Activated CD8-positive, alpha-beta T cell treated with anti-CD3 and anti-CD28 coated beads for 36 hours (primary cell): Measurements from ENCODE around the gene FBXO28. TPM values are rescaled to one million over a fixed set of nuclear protein-coding genes. Genes with fewer than 3 reads are reported as not detected.

Experiments
- ATAC-seq: fragments of 200-7000 bp; cut with Tn5 transposase; one replicate; pipeline ENCODE4 v1.10.0; 2021; ENCODE audit warnings: mild to moderate bottlenecking, moderate library complexity
- CTCF ChIA-PET: fragments of 350-600 bp; sonication (Branson Sonifier 250); formaldehyde crosslinking; loops from one replicate; lab custom pipeline; 2021; ENCODE audit warnings: antibody characterized with exemption; lab: Charles Lee
- POLR2A ChIA-PET: fragments of 350-600 bp; sonication (Branson Sonifier 250); formaldehyde crosslinking; loops from one replicate; lab custom pipeline; 2021; ENCODE audit warnings: antibody characterized with exemption; lab: Charles Lee
- DNase-seq: peaks from one replicate; pipeline ENCODE4 v3.0.0-alpha.2; 2020
- H3K27ac Mint-ChIP-seq: one replicate; pipeline ENCODE4 v1.8.0; 2021; ENCODE audit warnings: mild to moderate bottlenecking, mixed read lengths
- H3K27me3 Mint-ChIP-seq: one replicate; pipeline ENCODE4 v1.8.0; 2021; ENCODE audit warnings: mixed read lengths
- H3K36me3 Mint-ChIP-seq: one replicate; pipeline ENCODE4 v1.8.0; 2021; ENCODE audit warnings: low read depth, mixed read lengths
- H3K4me1 Mint-ChIP-seq: one replicate; pipeline ENCODE4 v1.8.0; 2021; ENCODE audit warnings: low read depth, mixed read lengths
- H3K4me3 Mint-ChIP-seq: one replicate; pipeline ENCODE4 v1.8.0; 2021; ENCODE audit warnings: mild to moderate bottlenecking, moderate library complexity, mixed read lengths
- H3K9me3 Mint-ChIP-seq: one replicate; pipeline ENCODE4 v1.8.0; 2021; ENCODE audit warnings: mixed read lengths
- intact Hi-C: fragments of 100-400 bp; cut with micrococcal nuclease; formaldehyde crosslinking; loops from one replicate; pipeline ENCODE4 v1.10.0; 2022
- total RNA-seq, 2 experiments: library from RNA; stranded (reverse); gene quantifications; one replicate each; pipeline ENCODE4 v1.2.3, GENCODE V29; 2021
- TF ChIP-seq, protein P1 (sequence below): fragments of 200-600 bp; IDR thresholded peaks from one replicate; pipeline ENCODE4 v1.8.0; 2022; ENCODE audit warnings: antibody characterized with exemption, mild to moderate bottlenecking

Gene FBXO28
- total RNA-seq, 2 experiments from 2014 or later = 21.5 to 21.7 TPM

DNA sequence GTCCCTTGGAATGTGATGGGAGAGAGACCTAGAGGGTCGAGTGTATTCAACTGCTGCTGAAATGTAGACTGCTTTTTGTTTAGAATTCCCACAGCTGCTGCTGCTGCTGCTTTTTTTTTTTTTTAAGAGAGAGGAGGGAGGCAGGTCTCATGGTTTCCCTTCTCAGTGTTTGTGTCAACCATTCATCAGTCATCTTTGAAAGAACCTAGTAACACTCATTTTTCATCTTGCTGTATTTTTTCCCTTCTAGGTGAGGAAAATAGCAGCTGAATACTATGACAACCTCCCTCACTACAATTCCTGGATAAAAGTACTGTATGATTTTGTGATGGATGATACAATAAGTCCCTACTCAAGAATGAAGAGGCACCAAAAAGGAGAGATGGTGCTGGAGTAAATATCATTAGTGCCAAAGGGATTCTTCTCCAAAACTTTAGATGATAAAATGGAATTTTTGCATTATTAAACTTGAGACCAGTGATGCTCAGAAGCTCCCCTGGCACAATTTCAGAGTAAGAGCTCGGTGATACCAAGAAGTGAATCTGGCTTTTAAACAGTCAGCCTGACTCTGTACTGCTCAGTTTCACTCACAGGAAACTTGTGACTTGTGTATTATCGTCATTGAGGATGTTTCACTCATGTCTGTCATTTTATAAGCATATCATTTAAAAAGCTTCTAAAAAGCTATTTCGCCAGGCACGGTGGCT lies 78.3 kb downstream of the FBXO28 start:
- H3K36me3 Mint-ChIP-seq = peaks cover 41% of the 10 kb centered on the region

DNA sequence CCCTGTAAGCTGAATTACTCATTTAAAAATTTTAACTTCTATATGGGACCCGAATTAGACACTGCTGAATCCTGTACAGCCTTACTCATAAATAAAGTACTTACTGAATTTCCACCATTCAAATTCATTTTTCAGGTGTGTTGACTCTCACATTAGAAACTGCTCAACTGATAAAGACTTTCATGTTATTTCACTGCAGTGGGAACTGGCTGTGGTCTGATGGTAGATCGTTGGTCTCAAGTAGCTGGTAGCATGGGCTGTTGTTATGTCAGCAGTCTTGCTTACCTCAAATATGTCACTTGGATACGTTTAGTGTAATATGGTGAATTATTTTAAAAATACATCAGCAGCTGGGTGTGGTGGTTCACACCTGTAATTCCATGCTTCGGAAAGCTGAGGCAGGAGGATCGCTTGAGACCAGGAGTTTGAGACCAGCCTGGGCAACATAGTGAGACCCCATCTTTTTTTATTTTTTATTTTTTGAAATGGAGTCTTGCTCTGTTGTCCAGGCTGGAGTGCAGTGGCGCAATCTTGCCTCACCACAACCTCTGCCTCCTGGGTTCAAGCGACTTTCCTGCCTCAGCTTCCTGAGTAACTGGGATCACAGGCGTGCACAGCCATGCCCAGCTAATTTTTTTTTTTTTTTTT lies 79.5 kb downstream of the FBXO28 start:
- ATAC-seq = no peak
- peak overlapping the region; percentile 30 for H3K27ac Mint-ChIP-seq
- ChIA-PET POLR2A (interaction anchor here (0.9 to 2.3 kb wide), 8 partner anchors 10 to 304 kb away, joined by 3 to 20 read pairs (median 3); partner anchors contain the start of gene DEGS1), CTCF (interaction anchor here (0.9 to 1.5 kb wide), 8 partner anchors 11 to 140 kb away, joined by 3 to 5 read pairs (median 4); partner anchors contain the start of gene DEGS1)
- intact Hi-C loops = no loop called here
- H3K4me3 Mint-ChIP-seq = no peak overlapping the region
- H3K4me1 Mint-ChIP-seq = peaks cover 23% of the 10 kb centered on the region
- TF ChIP-seq, protein P1, sequence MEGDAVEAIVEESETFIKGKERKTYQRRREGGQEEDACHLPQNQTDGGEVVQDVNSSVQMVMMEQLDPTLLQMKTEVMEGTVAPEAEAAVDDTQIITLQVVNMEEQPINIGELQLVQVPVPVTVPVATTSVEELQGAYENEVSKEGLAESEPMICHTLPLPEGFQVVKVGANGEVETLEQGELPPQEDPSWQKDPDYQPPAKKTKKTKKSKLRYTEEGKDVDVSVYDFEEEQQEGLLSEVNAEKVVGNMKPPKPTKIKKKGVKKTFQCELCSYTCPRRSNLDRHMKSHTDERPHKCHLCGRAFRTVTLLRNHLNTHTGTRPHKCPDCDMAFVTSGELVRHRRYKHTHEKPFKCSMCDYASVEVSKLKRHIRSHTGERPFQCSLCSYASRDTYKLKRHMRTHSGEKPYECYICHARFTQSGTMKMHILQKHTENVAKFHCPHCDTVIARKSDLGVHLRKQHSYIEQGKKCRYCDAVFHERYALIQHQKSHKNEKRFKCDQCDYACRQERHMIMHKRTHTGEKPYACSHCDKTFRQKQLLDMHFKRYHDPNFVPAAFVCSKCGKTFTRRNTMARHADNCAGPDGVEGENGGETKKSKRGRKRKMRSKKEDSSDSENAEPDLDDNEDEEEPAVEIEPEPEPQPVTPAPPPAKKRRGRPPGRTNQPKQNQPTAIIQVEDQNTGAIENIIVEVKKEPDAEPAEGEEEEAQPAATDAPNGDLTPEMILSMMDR = no peak
- no peaks in the 10 kb centered on the region for H3K27me3 Mint-ChIP-seq
- DNase-seq = no peak
- peaks cover 2% of the 10 kb centered on the region for H3K9me3 Mint-ChIP-seq
- H3K36me3 Mint-ChIP-seq = peaks cover 36% of the 10 kb centered on the region

More for the DNA sequence above, 78.3 kb downstream of the FBXO28 start:
- ChIA-PET POLR2A (interaction anchor here (0.8 to 2.3 kb wide), 10 partner anchors 9 to 306 kb away, joined by 3 to 20 read pairs (median 3); partner anchors contain the start of gene DEGS1), CTCF (interaction anchor here (0.5 to 1.5 kb wide), 8 partner anchors 10 to 141 kb away, joined by 3 to 5 read pairs (median 4); partner anchors contain the start of gene DEGS1)
- TF ChIP-seq, protein P1 = no peak
- DNase-seq (no peak), ATAC-seq (peak; percentile 83)
- Mint-ChIP-seq H3K27ac (peak overlapping the region; percentile 83), H3K4me3 (no peak overlapping the region), H3K9me3 (peaks cover 2% of the 10 kb centered on the region), H3K4me1 (peaks cover 31% of the 10 kb centered on the region), H3K27me3 (no peaks in the 10 kb centered on the region)
- intact Hi-C loops = loop anchor here (1.0 kb wide), 1 partner anchor 12 kb away; no protein-coding TSS in a partner anchor

DNA sequence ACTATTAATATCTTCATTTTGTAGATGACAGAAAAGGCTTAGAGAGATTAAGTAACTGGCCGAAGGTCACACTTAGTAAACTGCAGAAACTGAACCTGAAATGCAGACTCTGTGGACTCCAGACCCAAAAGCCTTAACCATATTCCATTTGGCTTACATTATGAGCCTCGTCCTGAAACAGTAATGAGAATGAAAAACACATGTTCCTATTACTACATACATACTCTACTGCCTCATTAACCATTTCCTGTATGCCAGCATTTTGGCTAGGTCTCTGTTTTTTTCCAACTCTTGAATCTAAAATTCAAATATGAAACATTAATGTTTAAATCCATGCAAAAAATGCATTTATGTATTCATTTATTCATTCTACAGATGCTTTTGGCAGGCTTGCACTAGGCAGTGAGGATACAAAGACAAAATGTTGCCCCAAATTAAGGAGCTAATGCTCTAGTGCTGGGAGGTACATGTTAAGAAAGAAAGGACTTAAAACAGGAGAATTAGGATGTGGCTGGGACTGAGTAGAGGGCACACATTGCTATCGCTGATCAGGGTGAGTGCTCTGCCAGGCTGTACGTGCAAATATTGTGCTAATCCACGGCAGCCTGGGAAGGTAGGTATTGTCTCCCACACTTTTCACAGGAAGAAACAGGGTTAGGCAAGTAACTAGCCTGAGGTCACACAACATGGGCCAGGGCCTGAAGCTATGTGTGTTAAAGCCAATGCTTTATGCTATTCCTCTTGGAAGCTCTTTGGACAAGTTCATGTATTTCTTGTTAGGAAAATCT lies 83.1 kb downstream of the FBXO28 start:
- intact Hi-C loops = no loop called here
- peaks cover 2% of the 10 kb centered on the region for H3K9me3 Mint-ChIP-seq
- POLR2A ChIA-PET = no interaction called here

DNA sequence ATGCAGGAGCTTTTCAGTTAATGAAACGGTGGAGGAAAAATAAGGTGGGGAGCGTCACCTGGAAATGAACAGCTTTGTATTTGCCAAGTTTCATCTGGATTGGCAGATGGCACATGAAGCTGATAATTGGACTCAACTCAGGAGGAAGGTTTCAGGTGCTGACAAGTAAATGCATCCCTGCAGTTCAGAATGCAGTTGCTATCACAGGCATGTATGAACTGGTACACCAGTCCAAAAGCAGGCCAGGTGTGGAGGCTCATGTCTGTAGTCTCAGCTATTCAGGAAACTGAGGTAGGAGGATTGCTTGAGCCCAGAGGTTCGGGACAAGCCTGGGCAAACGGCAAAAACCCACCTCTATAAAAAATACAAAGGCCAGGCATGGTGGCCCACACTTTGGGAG lies 84.7 kb downstream of the FBXO28 start:
- POLR2A ChIA-PET = no interaction called here
- intact Hi-C loops = no loop called here
- Mint-ChIP-seq H3K27ac (no peak overlapping the region), H3K27me3 (no peaks in the 10 kb centered on the region), H3K4me3 (no peak overlapping the region), H3K9me3 (no peaks in the 10 kb centered on the region), H3K4me1 (peaks cover 3% of the 10 kb centered on the region), H3K36me3 (peaks cover 12% of the 10 kb centered on the region)
- ATAC-seq (no peak), DNase-seq (no peak)
- TF ChIP-seq, protein P1 = no peak
- CTCF ChIA-PET = interaction anchor here (0.6 kb wide), 1 partner anchor 16 kb away, joined by 3 read pairs; the partner anchor contains the start of gene DEGS1

More for the DNA sequence above, 83.1 kb downstream of the FBXO28 start:
- no peaks in the 10 kb centered on the region for H3K27me3 Mint-ChIP-seq
- DNase-seq = no peak
- peaks cover 11% of the 10 kb centered on the region for H3K4me1 Mint-ChIP-seq
- peaks cover 20% of the 10 kb centered on the region for H3K36me3 Mint-ChIP-seq
- H3K27ac Mint-ChIP-seq = no peak overlapping the region
- CTCF ChIA-PET = interaction anchor here (0.9 kb wide), 1 partner anchor 11 kb away, joined by 3 read pairs; no protein-coding TSS in a partner anchor
- H3K4me3 Mint-ChIP-seq = no peak overlapping the region
- no peak for ATAC-seq
- TF ChIP-seq, protein P1 = no peak
